H7 (cell line): ENCODE measurements around the gene ZSWIM5. TPM values are rescaled to one million over a fixed set of nuclear protein-coding genes. Genes with fewer than 3 reads are reported as not detected.
"Not testable (repeated sequence)": the region's sequence is repeated elsewhere in the genome, so short reads cannot be mapped to it uniquely, and the experiment has no call there.

Experiments used
- DNase-seq: peaks from one replicate; pipeline ENCODE4 v3.0.0; 2012
- H3K27me3 ChIP-seq: 2 replicates; pipeline ENCODE4 v1.6.0; 2011; ENCODE audit warnings: mild to moderate bottlenecking, low read length; ENCODE audit not compliant: control insufficient read depth, insufficient read depth
- H3K36me3 ChIP-seq: replicated peaks from 2 replicates; pipeline ENCODE4 v1.5.1; 2011; ENCODE audit warnings: low read length; ENCODE audit not compliant: control insufficient read depth, insufficient read depth
- H3K4me3 ChIP-seq: 2 replicates; pipeline ENCODE4 v1.5.1; 2011; ENCODE audit warnings: low read depth, mild to moderate bottlenecking, control low read depth, low read length, moderate library complexity; ENCODE audit not compliant: insufficient read depth
- total RNA-seq: library from RNA; depleted of rRNA; stranded (reverse); fragments of >200 nt; shearing (Covaris generic); gene quantifications from 2 replicates; pipeline ENCODE4 v1.2.3, GENCODE V29; 2014

Gene ZSWIM5
- total RNA-seq, 1 experiment from 2014 or later = 4.7 TPM

GRCh38 chr1:45172764-45173163 is 33.6 kb downstream of the ZSWIM5 start:
- Histone ChIP-seq H3K27me3 (no peaks in the 10 kb centered on the region), H3K36me3 (no peaks in the 10 kb centered on the region), H3K4me3 (no peak overlapping the region)
- no peak for DNase-seq

- Histone ChIP-seq H3K36me3 (no peaks in the 10 kb centered on the region), H3K4me3 (no peak overlapping the region), H3K27me3 (no peaks in the 10 kb centered on the region)
- no peak for DNase-seq
Measured at GRCh38 chr1:45172005-45172404, 34.4 kb downstream of the ZSWIM5 start.

- no peaks in the 10 kb centered on the region for H3K27me3 ChIP-seq
- DNase-seq = no peak
- no peaks in the 10 kb centered on the region for H3K36me3 ChIP-seq
- no peak overlapping the region for H3K4me3 ChIP-seq
Measured at GRCh38 chr1:45171575-45171974, 34.8 kb downstream of the ZSWIM5 start.

- Histone ChIP-seq H3K27me3 (no peaks in the 10 kb centered on the region), H3K4me3 (no peak overlapping the region), H3K36me3 (no peaks in the 10 kb centered on the region)
- no peak for DNase-seq
Measured at GRCh38 chr1:45170151-45170742, 36.2 kb downstream of the ZSWIM5 start.

GRCh38 chr1:45167947-45168346 is 38.5 kb downstream of the ZSWIM5 start:
- not testable (repeated sequence) for H3K4me3 ChIP-seq, H3K36me3 ChIP-seq, DNase-seq, H3K27me3 ChIP-seq

GRCh38 chr1:45164307-45164706 is 42.1 kb downstream of the ZSWIM5 start:
- H3K36me3 ChIP-seq, H3K4me3 ChIP-seq, H3K27me3 ChIP-seq, DNase-seq: not testable (repeated sequence)

- not testable (repeated sequence) for H3K36me3 ChIP-seq, H3K27me3 ChIP-seq, DNase-seq, H3K4me3 ChIP-seq
Measured at GRCh38 chr1:45163111-45163510, 43.3 kb downstream of the ZSWIM5 start.

GRCh38 chr1:45162041-45163035 is 44.1 kb downstream of the ZSWIM5 start:
- H3K27me3 ChIP-seq, H3K36me3 ChIP-seq, H3K4me3 ChIP-seq, DNase-seq: not testable (repeated sequence)

GRCh38 chr1:45155957-45156356 is 50.4 kb downstream of the ZSWIM5 start:
- Histone ChIP-seq H3K4me3 (no peak overlapping the region), H3K36me3 (no peaks in the 10 kb centered on the region), H3K27me3 (no peaks in the 10 kb centered on the region)
- DNase-seq = no peak

- no peaks in the 10 kb centered on the region for H3K36me3 ChIP-seq
- no peaks in the 10 kb centered on the region for H3K27me3 ChIP-seq
- DNase-seq = no peak
- H3K4me3 ChIP-seq = no peak overlapping the region
Measured at GRCh38 chr1:45155423-45155822, 51.0 kb downstream of the ZSWIM5 start.

- Histone ChIP-seq H3K4me3 (no peak overlapping the region), H3K36me3 (no peaks in the 10 kb centered on the region), H3K27me3 (no peaks in the 10 kb centered on the region)
- DNase-seq = no peak
Measured at GRCh38 chr1:45152126-45152525, 54.3 kb downstream of the ZSWIM5 start.

- no peaks in the 10 kb centered on the region for H3K36me3 ChIP-seq
- no peak overlapping the region for H3K4me3 ChIP-seq
- no peaks in the 10 kb centered on the region for H3K27me3 ChIP-seq
- DNase-seq = no peak
Measured at GRCh38 chr1:45148209-45148825, 58.1 kb downstream of the ZSWIM5 start.

GRCh38 chr1:45146833-45147232 is 59.6 kb downstream of the ZSWIM5 start:
- Histone ChIP-seq H3K36me3 (no peaks in the 10 kb centered on the region), H3K4me3 (no peak overlapping the region), H3K27me3 (no peaks in the 10 kb centered on the region)
- no peak for DNase-seq

GRCh38 chr1:45141247-45142003 is 65.0 kb downstream of the ZSWIM5 start:
- Histone ChIP-seq H3K27me3 (no peaks in the 10 kb centered on the region), H3K4me3 (no peak overlapping the region), H3K36me3 (no peaks in the 10 kb centered on the region)
- DNase-seq = no peak
